A673 (cell line): ENCODE data around the gene ERP29. TPM values are rescaled to one million over a fixed set of nuclear protein-coding genes. Genes with fewer than 3 reads are reported as not detected.
"Not testable (repeated sequence)": the region's sequence is repeated elsewhere in the genome, so short reads cannot be mapped to it uniquely, and the experiment has no call there.

Source experiments
- BruUV-seq: library from RNA; stranded (reverse); fragments of 400-500 nt; replicated peaks from 2 replicates; lab custom pipeline; 2021; lab: Mats Ljungman, UMichigan
- CTCF ChIA-PET: fragments of 300-600 bp; sonication (Branson Sonifier 250); formaldehyde crosslinking; loops from one replicate; lab custom pipeline; 2022; ENCODE audit warnings: antibody characterized with exemption; lab: Charles Lee
- POLR2A ChIA-PET: fragments of 300-600 bp; sonication (Branson Sonifier 250); formaldehyde crosslinking; loops from one replicate; lab custom pipeline; 2022; ENCODE audit warnings: antibody characterized with exemption; ENCODE audit not compliant: low non-redundant PET; lab: Charles Lee
- DNase-seq: peaks from one replicate; pipeline ENCODE4 v3.0.0-alpha.2; 2015; ENCODE audit warnings: low spot score
- H3K27ac ChIP-seq: fragments of 200-600 bp; sonication (generic); 2 replicates; pipeline ENCODE4 v1.5.1; 2016; ENCODE audit warnings: mixed run types, low read depth, mild to moderate bottlenecking, mixed read lengths, antibody characterized with exemption, low read length; ENCODE audit not compliant: poor library complexity, severe bottlenecking
- H3K27me3 ChIP-seq: fragments of 200-600 bp; sonication (generic); replicated peaks from 2 replicates; pipeline ENCODE4 v1.6.1; 2017; ENCODE audit warnings: mixed run types, low read depth, mild to moderate bottlenecking, mixed read lengths, antibody characterized with exemption, low read length; ENCODE audit not compliant: insufficient read depth, poor library complexity
- H3K36me3 ChIP-seq: fragments of 200-600 bp; sonication (generic); 2 replicates; pipeline ENCODE4 v1.6.1; 2016; ENCODE audit warnings: mixed run types, mild to moderate bottlenecking, mixed read lengths, antibody characterized with exemption, low read length; ENCODE audit not compliant: insufficient read depth, poor library complexity, severe bottlenecking
- H3K4me1 ChIP-seq: fragments of 200-600 bp; sonication (generic); 2 replicates; pipeline ENCODE4 v1.6.1; 2017; ENCODE audit warnings: mixed run types, mild to moderate bottlenecking, mixed read lengths, antibody characterized with exemption, low read length; ENCODE audit not compliant: insufficient read depth, poor library complexity, severe bottlenecking
- H3K4me3 ChIP-seq: fragments of 200-600 bp; sonication (generic); 2 replicates; pipeline ENCODE4 v1.5.1; 2016; ENCODE audit warnings: low read depth, mixed run types, mild to moderate bottlenecking, mixed read lengths, low read length; ENCODE audit not compliant: poor library complexity, severe bottlenecking
- H3K9me3 ChIP-seq: fragments of 200-600 bp; sonication (generic); 2 replicates; pipeline ENCODE4 v1.6.1; 2016; ENCODE audit warnings: mixed run types, low read depth, mild to moderate bottlenecking, mixed read lengths, antibody characterized with exemption, low read length; ENCODE audit not compliant: poor library complexity, severe bottlenecking
- CTCF ChIP-seq: fragments of 300-800, 200-600 bp; sonication (generic); conservative IDR thresholded peaks from 2 replicates; pipeline ENCODE4 v1.5.1; 2017; ENCODE audit warnings: low read depth, mild to moderate bottlenecking, antibody characterized with exemption, low read length, moderate library complexity, mixed read lengths
- EZH2 ChIP-seq: fragments of 200-600 bp; sonication (generic); IDR thresholded peaks from 2 replicates; pipeline ENCODE4 v1.6.1; 2017; ENCODE audit warnings: borderline replicate concordance, low read depth, mild to moderate bottlenecking, mixed read lengths, antibody characterized with exemption, low read length; ENCODE audit not compliant: poor library complexity, severe bottlenecking
- intact Hi-C: fragments of 100-400 bp; cut with micrococcal nuclease; formaldehyde crosslinking; loops from one replicate; pipeline ENCODE4 v1.10.0; 2022; ENCODE audit not compliant: unreplicated experiment
- total RNA-seq: library from RNA; stranded (reverse); gene quantifications from 2 replicates; pipeline ENCODE4 v1.2.3, GENCODE V29; 2021

Gene ERP29
- total RNA-seq, 1 experiment from 2014 or later, result 109 TPM

GRCh38 chr12:111995782-111996480, 17.3 kb upstream of the ERP29 start:
- Histone ChIP-seq H3K4me3 (no peak overlapping the region), H3K36me3 (no peaks in the 10 kb centered on the region), H3K27me3 (no peaks in the 10 kb centered on the region), H3K4me1 (no peaks in the 10 kb centered on the region), H3K9me3 (no peaks in the 10 kb centered on the region), H3K27ac (no peak overlapping the region)
- DNase-seq, result no peak
- POLR2A ChIA-PET, result interaction anchor here (0.6 kb wide), 1 partner anchor 45 kb away, joined by 4 read pairs; no protein-coding TSS in a partner anchor
- TF ChIP-seq CTCF, result no peak
- TF ChIP-seq EZH2, result no peak
- CTCF ChIA-PET, result no interaction called here
- intact Hi-C loops, result no loop called here
- no TSS peak for BruUV-seq

- TF ChIP-seq CTCF (no peak), EZH2 (no peak)
Measured at GRCh38 chr12:111997300-111997699, 15.9 kb upstream of the ERP29 start.

GRCh38 chr12:111998015-111998414, 15.2 kb upstream of the ERP29 start:
- intact Hi-C loops, result no loop called here
- H3K36me3 ChIP-seq, result no peaks in the 10 kb centered on the region
- no TSS peak for BruUV-seq
- no peaks in the 10 kb centered on the region for H3K4me1 ChIP-seq
- POLR2A ChIA-PET, result interaction anchor here (0.6 to 0.8 kb wide), 2 partner anchors 15 to 16 kb away, joined by 3 to 4 read pairs; partner anchors contain the start of gene TMEM116
- no peaks in the 10 kb centered on the region for H3K27me3 ChIP-seq
- H3K9me3 ChIP-seq, result no peaks in the 10 kb centered on the region
- TF ChIP-seq CTCF (no peak), EZH2 (no peak)
- no peak overlapping the region for H3K27ac ChIP-seq
- H3K4me3 ChIP-seq, result no peak overlapping the region
- CTCF ChIA-PET, result no interaction called here
- no peak for DNase-seq

More at GRCh38 chr12:111997300-111997699, 15.9 kb upstream of the ERP29 start:
- no TSS peak for BruUV-seq
- CTCF ChIA-PET, result no interaction called here
- no peak overlapping the region for H3K4me3 ChIP-seq
- POLR2A ChIA-PET, result no interaction called here
- H3K9me3 ChIP-seq, result no peaks in the 10 kb centered on the region
- no peak for DNase-seq
- H3K27ac ChIP-seq, result no peak overlapping the region
- no peaks in the 10 kb centered on the region for H3K36me3 ChIP-seq
- no peaks in the 10 kb centered on the region for H3K4me1 ChIP-seq
- intact Hi-C loops, result no loop called here
- no peaks in the 10 kb centered on the region for H3K27me3 ChIP-seq

GRCh38 chr12:111999129-111999528, 14.1 kb upstream of the ERP29 start:
- H3K4me3 ChIP-seq, H3K27me3 ChIP-seq, H3K9me3 ChIP-seq, intact Hi-C loops, DNase-seq, H3K27ac ChIP-seq, POLR2A ChIA-PET, BruUV-seq, CTCF ChIA-PET, H3K36me3 ChIP-seq, H3K4me1 ChIP-seq: not testable (repeated sequence)
